NCI-H2029 (cell line): ENCODE results near the gene A4GALT.
A peak's percentile ranks its signal among the peaks of the same experiment; 100 is the strongest.
"Not testable (repeated sequence)": the region's sequence is repeated elsewhere in the genome, so short reads cannot be mapped to it uniquely, and the experiment has no call there.

Experiments used
- DNase-seq: peaks from one replicate; lab custom pipeline; 2025; lab: John Stamatoyannopoulos, UW

The A4GALT gene

DNA sequence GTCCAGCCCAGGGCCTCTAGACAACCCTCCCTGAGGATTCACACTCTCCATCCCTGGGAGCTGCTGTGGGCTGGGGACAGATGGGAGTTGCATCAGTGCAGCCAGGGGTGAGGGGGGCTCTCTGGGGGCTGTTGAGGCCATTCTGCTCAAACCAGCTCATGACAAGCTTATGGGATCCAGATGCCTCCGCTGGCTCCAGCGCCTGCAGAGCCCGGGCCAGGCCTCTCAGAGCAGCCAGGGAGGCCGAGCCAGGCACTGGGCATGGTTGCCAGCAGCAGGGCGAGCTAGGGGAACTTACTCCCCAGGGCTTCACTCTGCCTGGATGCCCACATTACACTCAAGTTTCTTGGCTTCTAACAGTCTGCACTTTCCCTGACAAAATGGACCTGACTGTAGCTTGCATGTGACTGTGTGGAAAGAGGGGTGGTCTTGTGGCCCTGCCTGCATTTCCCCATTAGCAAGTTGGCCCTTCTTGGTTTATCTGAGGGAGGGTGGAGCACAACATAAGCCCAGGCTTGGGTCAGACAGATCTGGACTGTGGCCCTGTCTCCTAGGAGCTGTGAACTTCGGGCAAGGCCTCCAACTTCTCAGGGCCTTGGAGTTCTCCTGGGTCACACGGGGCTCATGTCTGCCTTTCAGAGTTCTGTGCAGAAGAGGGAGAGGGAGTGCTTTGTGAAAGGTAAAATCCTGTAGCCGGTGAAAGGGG lies 36.9 kb downstream of the A4GALT start:
- DNase-seq = no peak

DNA sequence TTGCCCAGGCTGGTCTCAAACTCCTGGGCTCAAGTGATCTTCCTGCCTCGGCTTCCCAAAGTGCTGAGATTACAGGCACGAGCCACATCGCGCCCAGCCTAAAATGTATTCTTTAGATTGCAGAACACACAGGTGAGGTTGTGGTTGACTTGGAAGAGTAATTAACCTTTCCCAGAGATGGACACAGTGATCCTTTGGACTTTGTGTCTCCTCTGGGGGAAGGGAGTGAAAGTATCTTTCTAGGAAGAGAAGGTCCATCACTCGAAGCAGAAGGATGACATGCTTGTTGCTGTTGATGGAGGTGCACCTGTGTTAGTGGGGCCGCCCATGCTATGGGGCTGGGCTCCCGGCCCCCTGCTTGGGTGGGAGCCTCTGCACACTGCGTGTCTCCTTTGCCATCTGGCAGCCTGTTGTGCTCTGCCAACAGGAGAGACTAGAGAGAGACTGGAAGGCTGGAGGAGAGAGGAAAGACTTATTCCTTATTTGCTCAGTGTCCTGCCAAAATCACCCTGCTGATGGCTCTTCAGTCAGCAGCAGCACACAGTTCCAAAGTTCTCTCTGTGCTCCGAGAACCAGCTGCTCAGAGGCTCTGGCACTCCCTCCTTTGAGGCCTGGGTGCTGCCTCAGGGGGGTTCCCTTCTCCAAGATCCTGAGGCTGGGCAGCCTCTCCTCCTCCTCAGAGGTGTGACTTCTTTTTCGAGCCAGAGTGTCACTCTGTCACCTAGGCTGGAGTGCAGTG lies 38.4 kb downstream of the A4GALT start:
- no peak for DNase-seq

DNA sequence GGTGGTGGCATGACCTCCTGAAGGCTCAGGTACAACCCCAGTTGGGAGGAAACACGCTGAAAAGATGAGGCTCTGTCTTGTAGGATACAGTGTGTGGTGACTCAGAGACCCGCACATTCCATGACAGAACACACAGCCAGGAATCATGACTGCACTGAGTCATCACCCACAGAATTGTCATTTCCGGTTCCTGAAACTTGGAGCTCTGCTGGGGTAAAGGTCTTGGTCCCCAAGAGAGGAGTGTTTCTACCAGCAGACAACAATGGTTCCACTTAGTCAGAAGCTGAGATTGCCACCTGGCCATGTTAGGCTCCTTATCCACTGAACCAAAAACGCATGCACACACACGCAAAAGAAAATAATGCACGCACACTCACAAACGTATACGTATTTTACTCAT lies 40.0 kb downstream of the A4GALT start:
- DNase-seq = no peak

DNA sequence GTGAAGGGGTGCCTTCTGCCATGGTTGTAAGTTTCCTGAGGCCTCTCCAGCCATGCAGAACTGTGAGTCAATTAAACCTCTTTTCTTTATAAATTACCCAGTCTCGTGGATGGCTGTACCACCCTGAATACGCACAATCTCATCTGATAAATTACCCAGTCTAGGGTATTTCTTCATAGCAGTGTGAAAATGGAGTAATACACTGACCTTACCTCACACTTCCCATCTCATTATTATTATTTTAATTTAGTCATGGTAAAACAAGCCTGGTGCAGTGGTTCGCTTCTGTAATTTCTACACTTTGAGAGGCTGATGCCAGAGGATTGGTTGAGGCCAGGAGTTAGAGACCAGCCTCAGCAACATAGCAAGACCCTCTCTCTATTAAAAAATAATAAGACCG lies 41.0 kb downstream of the A4GALT start:
- DNase-seq = no peak

DNA sequence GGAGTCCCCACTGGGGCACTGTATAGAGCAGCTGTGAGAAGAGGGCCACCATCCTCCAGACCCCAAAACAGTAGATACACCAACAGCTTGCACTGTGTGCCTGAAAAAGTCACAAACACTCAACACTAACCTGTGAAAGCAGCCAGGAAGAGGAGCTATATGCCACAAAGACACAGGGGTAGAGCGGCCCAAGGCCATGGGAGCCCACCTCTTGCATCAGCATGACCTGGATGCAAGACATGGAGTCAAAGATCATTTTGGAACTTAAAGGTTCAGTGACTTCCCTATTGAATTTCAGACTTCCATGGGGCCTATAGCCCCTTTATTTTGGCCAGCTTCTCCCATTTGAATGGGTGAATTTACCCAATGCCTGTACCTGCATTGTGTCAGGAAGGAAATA lies 41.8 kb downstream of the A4GALT start:
- DNase-seq = no peak

DNA sequence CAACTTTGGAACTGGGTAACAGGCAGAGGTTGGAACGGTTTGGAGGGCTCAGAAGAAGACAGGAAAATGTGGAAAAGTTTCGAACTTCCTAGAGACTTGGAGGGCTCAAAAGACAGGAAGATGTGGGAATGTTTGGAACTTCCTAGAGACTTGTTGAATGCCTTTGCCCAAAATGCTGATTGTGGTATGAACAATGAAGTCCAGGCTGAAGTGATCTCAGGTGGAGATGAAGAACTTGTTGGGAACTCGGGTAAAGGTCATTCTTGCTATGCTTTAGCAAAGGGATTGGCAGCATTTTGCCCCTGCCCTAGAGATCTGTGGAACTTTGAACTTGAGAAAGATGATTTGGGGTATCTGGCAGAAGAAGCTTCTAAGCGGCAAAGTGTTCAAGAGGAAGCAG lies 42.7 kb downstream of the A4GALT start:
- not testable (repeated sequence) for DNase-seq

DNA sequence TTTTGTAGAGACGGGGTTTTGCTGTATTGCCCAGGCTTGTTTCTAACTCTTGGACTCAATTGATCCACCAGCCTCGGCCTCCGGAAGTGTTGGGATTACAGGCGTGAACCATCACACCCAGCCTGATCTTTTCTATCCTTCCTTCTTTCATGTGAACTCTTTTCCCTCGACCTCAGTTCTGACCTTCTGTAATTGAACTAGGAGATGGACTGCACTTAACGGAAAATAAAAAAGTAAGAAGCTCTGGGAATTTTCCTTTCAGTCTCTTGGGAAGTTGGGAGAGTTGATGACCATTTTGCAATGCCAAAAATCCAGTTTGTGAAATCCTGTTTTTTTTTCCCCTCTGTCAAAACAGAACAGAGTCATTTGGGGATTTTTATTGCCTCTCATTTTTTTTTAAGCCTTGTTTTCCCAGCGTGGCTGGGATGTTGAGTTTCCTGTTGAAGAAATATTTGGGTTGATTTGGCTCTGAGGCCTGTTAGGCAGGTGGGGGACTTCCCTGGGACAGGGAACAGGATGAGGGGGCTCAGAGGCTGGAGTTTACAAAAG lies 44.5 kb downstream of the A4GALT start:
- DNase-seq = no peak

DNA sequence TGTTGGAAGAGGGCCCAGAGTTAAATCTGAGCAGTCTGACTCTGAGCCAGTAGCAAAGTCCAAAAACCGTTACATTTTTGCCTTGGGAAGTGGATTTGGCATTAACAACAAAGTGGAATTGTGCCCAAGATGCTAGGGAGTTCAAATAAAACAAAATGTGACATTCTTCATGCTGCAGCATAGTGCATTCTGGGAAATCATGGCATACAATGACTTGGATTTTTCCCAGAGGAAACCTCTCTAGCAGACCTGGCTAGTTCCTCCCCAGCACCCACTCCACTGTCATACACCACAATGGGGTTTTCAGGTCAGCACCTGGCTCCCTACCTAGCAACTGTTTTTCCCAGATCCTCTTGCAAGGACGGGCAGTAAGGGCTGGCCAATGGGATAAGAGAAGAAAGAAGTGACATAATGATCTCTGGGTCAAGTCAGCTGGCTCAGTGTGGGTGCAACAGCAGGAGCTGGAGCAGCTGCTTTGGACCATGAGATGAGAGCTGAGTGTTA lies 46.7 kb downstream of the A4GALT start:
- peak; percentile 77 for DNase-seq

DNA sequence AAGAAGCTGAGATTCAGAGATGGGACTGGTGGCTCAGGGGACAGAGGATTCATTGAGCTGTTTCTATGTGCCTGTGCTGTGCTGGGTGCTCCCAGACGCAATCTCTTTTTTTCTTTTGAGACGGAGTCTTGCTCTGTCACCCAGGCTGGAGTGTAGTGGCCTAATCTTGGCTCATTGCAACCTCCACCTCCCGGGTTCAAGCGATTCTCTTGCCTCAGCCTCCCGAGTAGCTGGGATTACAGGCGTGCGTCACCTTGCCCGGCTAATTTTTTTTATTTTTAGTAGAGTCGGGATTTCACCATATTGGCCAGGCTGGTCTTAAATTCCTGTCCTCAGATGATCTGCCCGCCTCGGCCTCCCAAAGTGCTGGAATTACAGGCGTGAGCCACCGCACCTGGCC lies 47.6 kb downstream of the A4GALT start:
- DNase-seq = not testable (repeated sequence)

DNA sequence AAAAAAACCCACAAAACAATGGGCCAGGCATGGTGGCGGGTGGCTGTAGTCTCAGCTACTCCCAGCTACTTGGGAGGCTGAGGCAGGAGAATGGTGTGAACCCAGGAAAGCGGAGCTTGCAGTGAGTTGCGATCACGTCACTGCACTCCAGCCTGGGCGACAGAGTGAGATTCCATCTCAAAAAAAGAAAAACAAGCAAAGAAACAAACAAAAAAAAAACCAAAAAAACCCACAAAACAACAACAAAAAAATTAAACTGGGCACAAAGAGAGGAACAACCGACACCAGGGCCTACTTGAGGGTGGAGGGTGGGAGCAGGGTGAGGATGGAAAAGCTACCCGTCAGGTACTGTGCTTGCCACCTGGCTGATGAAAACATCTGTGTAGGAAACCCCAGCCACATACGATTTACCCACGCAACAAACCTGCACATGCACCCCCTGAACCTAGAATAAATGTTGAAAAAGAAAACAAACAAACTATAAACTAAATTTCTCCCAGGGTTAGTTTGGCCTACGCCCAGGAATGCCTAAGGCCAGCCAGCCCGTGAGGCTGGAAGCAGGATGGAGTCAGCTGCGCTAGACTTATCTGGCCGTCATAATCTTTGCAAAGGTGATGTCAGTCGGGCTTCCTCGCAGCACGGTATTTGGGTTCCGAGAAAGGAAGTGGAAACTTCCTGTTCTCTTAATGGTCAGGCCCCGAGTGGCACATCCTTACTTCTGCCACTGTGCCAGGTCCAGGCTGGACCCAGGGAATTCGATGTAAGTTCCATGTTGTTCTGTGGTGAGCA lies 49.6 kb downstream of the A4GALT start:
- DNase-seq = no peak

DNA sequence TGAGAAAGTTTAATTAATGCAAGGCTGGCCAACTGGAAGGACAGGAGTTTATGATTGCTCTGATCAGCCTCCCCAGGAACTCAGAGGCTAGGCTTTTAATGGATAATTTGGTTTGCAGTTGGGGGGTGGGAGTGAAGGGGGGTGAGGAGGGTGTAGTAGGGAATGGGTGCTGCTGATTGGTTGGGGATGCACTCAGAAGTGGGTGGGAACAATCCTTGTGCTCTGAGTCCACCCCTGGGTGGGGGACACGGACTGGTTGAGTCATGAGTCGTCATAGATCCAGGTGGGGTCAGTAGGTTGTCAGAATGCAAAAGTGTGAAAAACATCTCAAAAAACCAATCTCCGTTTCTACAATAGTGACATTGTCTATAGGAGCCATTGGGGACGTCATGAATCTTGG lies 50.6 kb downstream of the A4GALT start:
- DNase-seq = no peak

DNA sequence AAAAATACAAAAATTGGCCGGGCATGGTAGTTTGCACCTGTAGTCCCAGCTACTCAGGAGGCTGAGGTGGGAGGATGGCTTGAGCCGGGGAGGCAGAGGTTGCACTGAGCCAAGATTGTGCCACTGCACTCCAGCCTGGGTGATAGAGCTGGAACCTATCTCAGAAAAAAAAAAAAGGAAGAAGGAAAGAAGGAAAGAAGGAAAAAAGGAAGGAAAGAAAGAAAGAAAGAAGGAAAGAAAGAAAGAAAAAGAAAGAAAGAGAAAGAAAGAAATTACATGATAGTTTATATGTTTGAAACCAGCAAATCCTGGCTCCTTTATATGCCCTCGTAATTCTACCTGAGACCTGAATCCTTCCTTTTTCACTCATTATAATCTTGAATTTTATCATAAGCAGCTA lies 54.3 kb downstream of the A4GALT start:
- not testable (repeated sequence) for DNase-seq

DNA sequence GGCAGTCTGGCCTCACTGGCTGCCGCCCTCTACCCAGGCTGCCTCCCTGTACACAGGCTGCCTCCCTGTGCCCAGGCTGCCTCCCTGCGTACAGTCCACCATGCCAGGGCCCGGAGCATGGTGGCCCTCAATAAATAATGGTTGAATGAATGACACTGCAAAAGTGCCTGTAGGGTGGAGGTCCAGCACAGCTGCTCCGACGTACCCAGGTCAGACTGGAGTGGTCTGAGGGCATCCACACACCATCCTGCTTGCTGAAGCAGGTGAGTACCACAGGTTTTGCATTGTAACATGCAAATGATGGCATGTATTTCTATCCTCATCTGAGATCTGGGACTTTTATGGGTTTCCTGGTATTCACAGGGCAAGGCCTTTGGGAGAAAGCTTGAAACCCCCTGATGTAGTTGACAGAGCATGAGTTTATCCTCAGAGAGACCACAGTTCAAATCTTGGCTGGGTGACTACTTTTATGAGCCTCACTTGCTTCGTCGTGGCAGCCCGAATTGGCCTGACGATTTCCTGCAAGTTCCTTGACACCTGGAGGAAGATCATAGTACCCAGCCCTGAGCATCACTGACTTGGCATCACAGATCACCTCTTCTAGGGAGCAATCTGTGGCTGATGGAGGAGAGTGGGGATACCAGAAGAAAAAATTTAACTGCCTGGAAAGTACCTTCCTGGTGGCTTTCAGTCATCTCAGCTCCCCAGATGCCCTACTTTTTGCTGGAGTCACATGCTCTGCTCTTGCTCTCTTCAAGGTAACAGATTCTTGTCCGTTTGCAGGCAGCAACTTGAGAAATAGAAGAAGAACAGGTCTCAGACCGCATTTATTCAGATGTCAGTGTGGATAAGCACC lies 55.5 kb downstream of the A4GALT start:
- no peak for DNase-seq

DNA sequence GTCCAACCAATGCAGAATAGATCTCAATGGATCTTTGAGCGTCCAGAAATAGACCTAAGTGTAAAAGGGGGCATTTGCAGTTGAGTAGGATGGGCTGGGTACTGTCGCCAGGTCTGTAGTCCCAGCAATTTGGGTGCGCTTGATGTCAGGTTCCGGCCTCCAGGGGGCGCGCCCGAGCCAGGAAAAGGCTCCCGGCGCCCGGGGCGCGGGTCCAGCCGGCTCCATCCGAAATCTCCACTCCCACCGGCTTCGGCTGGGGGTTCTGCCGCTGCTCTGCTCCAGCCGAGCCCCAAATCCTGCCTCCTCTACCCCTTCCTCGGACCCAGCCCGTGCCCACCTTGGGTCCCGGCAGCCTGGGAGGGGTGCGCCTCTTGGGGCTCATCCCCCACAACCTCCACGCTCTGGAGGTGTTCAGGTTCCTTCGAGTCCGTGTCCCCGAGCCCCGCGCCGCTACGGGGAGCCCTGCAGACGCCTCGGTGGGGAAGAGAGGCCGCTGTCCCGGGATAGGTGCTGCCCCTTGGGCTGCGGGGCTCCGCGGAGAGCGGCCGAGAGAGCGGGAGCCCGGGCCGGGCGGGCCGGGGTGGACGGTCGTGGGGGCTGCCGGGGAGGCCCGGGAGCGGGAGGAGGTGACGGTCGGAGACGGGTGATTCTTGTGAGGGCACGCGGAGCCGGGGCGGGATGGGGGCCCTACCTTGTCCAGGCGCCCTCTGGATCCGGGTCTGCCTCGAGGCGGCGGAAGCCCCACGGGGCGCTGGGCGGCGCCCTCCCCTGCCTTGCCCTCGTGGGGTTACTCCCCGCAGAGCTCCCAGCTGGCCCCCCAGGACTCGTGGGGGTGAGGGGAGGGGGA lies 58.5 kb downstream of the A4GALT start:
- DNase-seq = peak; percentile 20

DNA sequence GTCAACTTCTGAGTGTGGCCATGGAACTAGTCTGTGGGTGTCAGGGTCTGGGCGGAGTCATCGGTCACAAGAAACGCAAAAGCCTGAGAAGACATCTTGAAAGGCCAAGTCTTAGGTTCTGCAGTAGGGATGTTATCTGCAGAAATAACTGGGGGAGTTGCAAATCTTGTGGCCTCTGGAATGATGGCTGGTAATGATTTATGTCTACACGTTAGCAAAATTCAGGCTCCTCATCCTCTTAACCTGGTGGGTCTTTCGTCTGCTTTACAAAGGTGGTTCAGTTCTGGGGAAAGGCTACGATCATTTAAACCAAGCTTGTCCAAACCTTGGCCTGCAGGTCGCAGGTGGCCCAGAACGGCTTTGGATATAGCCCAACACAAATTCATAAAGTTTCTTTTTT lies 64.1 kb downstream of the A4GALT start:
- no peak for DNase-seq

DNA sequence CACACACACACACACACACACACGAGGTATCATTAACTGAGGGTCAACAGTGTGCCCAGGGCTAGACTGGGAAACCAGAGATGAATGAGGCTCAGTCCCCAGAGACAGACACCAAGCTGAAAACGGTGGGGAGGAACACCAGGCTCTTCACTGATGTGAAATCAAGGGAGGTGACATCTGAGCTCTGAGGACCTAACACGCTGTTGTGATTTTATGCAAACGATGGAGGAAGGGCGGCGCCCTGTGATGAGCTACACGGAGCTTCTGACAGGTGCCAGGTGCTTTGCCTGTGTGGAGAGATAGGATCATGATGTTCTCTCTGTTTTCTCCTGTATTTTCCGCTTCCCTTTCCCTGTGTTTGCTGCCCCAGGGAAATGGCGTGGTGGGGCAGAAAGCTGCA lies 65.0 kb downstream of the A4GALT start:
- peak; percentile 86 for DNase-seq

DNA sequence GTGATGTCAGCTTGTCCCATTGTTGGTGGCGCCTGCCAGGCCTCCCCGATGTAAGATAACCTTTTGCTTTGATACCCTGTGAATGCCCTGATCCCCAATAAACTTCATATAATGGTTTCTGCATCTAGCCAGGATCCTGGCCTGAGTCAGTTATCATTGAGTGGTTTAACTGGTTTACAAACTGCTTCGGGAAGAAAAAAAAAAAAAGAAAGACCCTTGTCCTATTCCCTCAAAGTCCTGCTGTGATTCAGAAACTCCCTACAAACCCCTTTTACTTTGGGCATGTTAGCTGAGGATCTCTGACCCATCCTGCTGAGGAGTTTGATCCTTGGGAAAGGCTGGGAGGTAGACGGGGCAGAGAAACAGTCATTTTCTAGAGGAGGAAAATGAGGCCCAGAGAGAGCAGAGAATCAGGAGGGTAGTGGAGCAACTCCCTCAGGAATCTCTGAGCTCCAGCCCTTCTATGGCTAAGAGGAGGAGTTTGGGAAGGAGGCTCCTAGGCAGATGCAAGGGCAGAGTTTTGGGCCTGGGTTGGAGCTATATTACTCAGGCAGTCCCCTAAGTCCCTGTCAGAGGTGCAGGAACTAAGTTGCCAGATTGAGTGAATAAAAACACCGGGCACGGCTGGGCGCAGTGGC lies 66.1 kb downstream of the A4GALT start:
- DNase-seq = no peak

DNA sequence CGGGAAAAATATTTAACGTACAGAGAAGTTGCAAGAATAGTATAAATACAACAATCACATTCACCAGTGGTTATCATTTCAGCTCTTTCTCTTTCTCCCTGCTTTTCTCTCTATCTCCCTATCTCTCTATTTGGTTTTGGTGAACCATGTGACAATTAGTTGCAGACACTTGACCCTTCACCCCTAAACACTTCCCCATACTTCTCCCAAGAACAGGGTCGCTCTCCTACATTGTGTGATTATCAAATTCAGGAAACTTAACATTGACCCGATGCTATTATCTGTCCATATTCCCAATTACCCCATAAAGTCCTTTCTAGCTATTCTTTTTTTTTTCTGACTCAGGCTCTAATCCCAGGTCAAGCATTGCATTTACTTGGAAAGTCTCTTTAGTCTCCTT lies 66.7 kb downstream of the A4GALT start:
- DNase-seq = no peak

DNA sequence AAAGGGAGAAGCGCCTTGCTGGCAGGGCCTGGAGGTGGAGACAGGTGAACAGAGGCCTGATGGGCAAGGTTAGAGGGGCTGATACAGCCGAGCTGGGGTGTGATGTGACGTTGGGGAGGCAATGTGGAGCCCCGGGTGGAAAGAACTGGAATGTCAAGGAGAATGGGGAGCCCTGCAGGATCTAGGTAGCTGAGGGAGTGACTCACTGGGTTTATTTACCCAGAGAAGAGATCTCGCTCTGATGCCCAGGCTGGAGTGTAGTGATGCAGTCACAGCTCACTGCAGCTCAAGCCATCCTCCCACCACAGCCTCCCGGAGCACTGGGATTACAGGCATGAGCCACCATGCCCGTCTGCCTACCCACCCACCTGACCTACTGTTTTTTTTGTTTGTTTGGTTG lies 69.5 kb downstream of the A4GALT start:
- no peak for DNase-seq
